ENCODE data around the gene APOBEC3F. TPM values are rescaled to one million over a fixed set of nuclear protein-coding genes. Genes with fewer than 3 reads are reported as not detected.
"Not testable (repeated sequence)": the region's sequence is repeated elsewhere in the genome, so short reads cannot be mapped to it uniquely, and the experiment has no call there.

The APOBEC3F gene
- total RNA-seq, 2 donors from 2014 or later = 16.2 to 24.2 TPM

GRCh38 chr22:39066442-39067276 is 26.0 kb downstream of the APOBEC3F start:
- H3K27ac ChIP-seq (ENCODE audit: low read depth, low read length); H3K9me3 Mint-ChIP-seq; DNase-seq; H3K36me3 Mint-ChIP-seq (ENCODE audit: low read depth); H3K36me3 ChIP-seq (ENCODE audit: control insufficient read depth, insufficient read depth, low read length); H3K9ac ChIP-seq (ENCODE audit: extremely low read depth, low read length, poor library complexity, severe bottlenecking); H3K4me3 Mint-ChIP-seq; H3K27me3 Mint-ChIP-seq (ENCODE audit: insufficient read depth); H3K4me3 ChIP-seq (ENCODE audit: low read length); H3K4me1 ChIP-seq (ENCODE audit: control insufficient read depth, insufficient read depth, low read length); H3K27me3 ChIP-seq (ENCODE audit: control insufficient read depth, insufficient read depth, low read length, poor library complexity, severe bottlenecking); H3K4me1 Mint-ChIP-seq; H3K9me3 ChIP-seq (ENCODE audit: control insufficient read depth, low read length); H3K27ac Mint-ChIP-seq: not testable (repeated sequence)
- WGBS, 2 experiments (ENCODE audit: insufficient coverage in 1 of 2, insufficient read length in 1 of 2) = 93 to 100% methylated on average over 2 to 9 of the region's 9 CpGs

GRCh38 chr22:39068033-39068785 is 27.5 kb downstream of the APOBEC3F start:
- H3K4me3 ChIP-seq (ENCODE audit: low read length) = no peak overlapping the region
- DNase-seq = no peak
- no peaks in the 10 kb centered on the region for H3K36me3 ChIP-seq (ENCODE audit: control insufficient read depth, insufficient read depth, low read length)
- Mint-ChIP-seq H3K36me3 (ENCODE audit: low read depth) (no peaks in the 10 kb centered on the region), H3K27ac (peak overlapping the region; percentile 2), H3K9me3 (no peaks in the 10 kb centered on the region), H3K4me1 (peaks cover 3% of the 10 kb centered on the region), H3K4me3 (no peak overlapping the region), H3K27me3 (ENCODE audit: insufficient read depth) (no peaks in the 10 kb centered on the region)
- no peaks in the 10 kb centered on the region for H3K4me1 ChIP-seq (ENCODE audit: control insufficient read depth, insufficient read depth, low read length)
- no peak overlapping the region for H3K9ac ChIP-seq (ENCODE audit: extremely low read depth, low read length, poor library complexity, severe bottlenecking)
- H3K27me3 ChIP-seq (ENCODE audit: control insufficient read depth, insufficient read depth, low read length, poor library complexity, severe bottlenecking) = no peaks in the 10 kb centered on the region
- H3K9me3 ChIP-seq (ENCODE audit: control insufficient read depth, low read length) = no peaks in the 10 kb centered on the region
- 77 to 82% methylated on average over 8 to 13 of the region's 13 CpGs for WGBS, 2 experiments (ENCODE audit: insufficient coverage in 1 of 2, insufficient read length in 1 of 2)
- no peak overlapping the region for H3K27ac ChIP-seq (ENCODE audit: low read depth, low read length)
- TF ChIP-seq CTCF (conservative IDR thresholded peaks at IDR 0.05) = peak; percentile 65

GRCh38 chr22:39070186-39070585 is 29.5 kb downstream of the APOBEC3F start:
- WGBS, 2 experiments (ENCODE audit: insufficient coverage in 1 of 2, insufficient read length in 1 of 2) = 94 to 100% methylated on average over 1 to 7 of the region's 7 CpGs
- no peak for TF ChIP-seq CTCF (conservative IDR thresholded peaks at IDR 0.05)
- H3K27ac Mint-ChIP-seq = no peak overlapping the region
- H3K27ac ChIP-seq (ENCODE audit: low read depth, low read length) = no peak overlapping the region
- DNase-seq = no peak
- H3K36me3 ChIP-seq (ENCODE audit: control insufficient read depth, insufficient read depth, low read length) = no peaks in the 10 kb centered on the region
- no peaks in the 10 kb centered on the region for H3K27me3 Mint-ChIP-seq (ENCODE audit: insufficient read depth)
- H3K4me3 ChIP-seq (ENCODE audit: low read length) = no peak overlapping the region
- H3K4me3 Mint-ChIP-seq = no peak overlapping the region
- H3K4me1 ChIP-seq (ENCODE audit: control insufficient read depth, insufficient read depth, low read length) = no peaks in the 10 kb centered on the region
- H3K9ac ChIP-seq (ENCODE audit: extremely low read depth, low read length, poor library complexity, severe bottlenecking) = no peak overlapping the region
- H3K9me3 Mint-ChIP-seq = no peaks in the 10 kb centered on the region
- no peaks in the 10 kb centered on the region for H3K9me3 ChIP-seq (ENCODE audit: control insufficient read depth, low read length)
- H3K27me3 ChIP-seq (ENCODE audit: control insufficient read depth, insufficient read depth, low read length, poor library complexity, severe bottlenecking) = no peaks in the 10 kb centered on the region
- H3K36me3 Mint-ChIP-seq (ENCODE audit: low read depth) = no peaks in the 10 kb centered on the region
- H3K4me1 Mint-ChIP-seq = peaks cover 13% of the 10 kb centered on the region

- not testable (repeated sequence) for H3K4me1 ChIP-seq (ENCODE audit: control insufficient read depth, insufficient read depth, low read length); H3K27me3 Mint-ChIP-seq (ENCODE audit: insufficient read depth); H3K27ac ChIP-seq (ENCODE audit: low read depth, low read length); H3K36me3 Mint-ChIP-seq (ENCODE audit: low read depth); H3K4me3 ChIP-seq (ENCODE audit: low read length); H3K9ac ChIP-seq (ENCODE audit: extremely low read depth, low read length, poor library complexity, severe bottlenecking); DNase-seq; H3K36me3 ChIP-seq (ENCODE audit: control insufficient read depth, insufficient read depth, low read length); H3K9me3 Mint-ChIP-seq; H3K4me3 Mint-ChIP-seq; H3K27me3 ChIP-seq (ENCODE audit: control insufficient read depth, insufficient read depth, low read length, poor library complexity, severe bottlenecking); H3K27ac Mint-ChIP-seq; H3K9me3 ChIP-seq (ENCODE audit: control insufficient read depth, low read length)
- peaks cover 23% of the 10 kb centered on the region for H3K4me1 Mint-ChIP-seq
- WGBS, 2 experiments (ENCODE audit: insufficient coverage in 1 of 2, insufficient read length in 1 of 2) = 88 to 89% methylated on average over 1 to 6 of the region's 7 CpGs
Measured at GRCh38 chr22:39072581-39072981, 31.9 kb downstream of the APOBEC3F start.

All from endodermal cell (in vitro differentiated cells).